ENCODE data around the gene EIF4A3.

EIF4A3 gene

GRCh38 chr17:80100035-80100323 lies 46.9 kb downstream of the EIF4A3 start:
- H3K4me3 ChIP-seq (IDR thresholded peaks at IDR 0.05; ENCODE audit: insufficient read depth, low read depth, low read length), result no peak overlapping the region

GRCh38 chr17:80099291-80100034 lies 47.5 kb downstream of the EIF4A3 start:
- Histone ChIP-seq H2AFZ (ENCODE audit: low read depth) (no peak overlapping the region), H4K20me1 (ENCODE audit: insufficient read depth) (no peaks in the 10 kb centered on the region), H3K4me1 (ENCODE audit: low read depth, poor library complexity, severe bottlenecking) (peaks cover 17% of the 10 kb centered on the region), H3K27ac (no peak overlapping the region), H3K36me3 (ENCODE audit: insufficient read depth) (no peaks in the 10 kb centered on the region), H3K4me2 (no peak overlapping the region), H3K9ac (no peak overlapping the region), H3K4me3 (IDR thresholded peaks at IDR 0.05; ENCODE audit: insufficient read depth, low read depth, low read length) (no peak overlapping the region), H3K27me3 (ENCODE audit: insufficient read depth, low read depth) (peaks cover 29% of the 10 kb centered on the region), H3K79me2 (ENCODE audit: insufficient read depth, low read depth) (no peaks in the 10 kb centered on the region)
- no peak for TF ChIP-seq CTCF (conservative IDR thresholded peaks at IDR 0.05; ENCODE audit: low read depth, low read length)

More at GRCh38 chr17:80100035-80100323, 46.9 kb downstream of the EIF4A3 start:
- Histone ChIP-seq H3K9ac (no peak overlapping the region), H3K27me3 (ENCODE audit: insufficient read depth, low read depth) (peaks cover 29% of the 10 kb centered on the region), H3K36me3 (ENCODE audit: insufficient read depth) (no peaks in the 10 kb centered on the region), H2AFZ (ENCODE audit: low read depth) (no peak overlapping the region), H3K27ac (no peak overlapping the region), H4K20me1 (ENCODE audit: insufficient read depth) (no peaks in the 10 kb centered on the region), H3K4me1 (ENCODE audit: low read depth, poor library complexity, severe bottlenecking) (peaks cover 17% of the 10 kb centered on the region), H3K4me2 (no peak overlapping the region), H3K79me2 (ENCODE audit: insufficient read depth, low read depth) (no peaks in the 10 kb centered on the region)
- TF ChIP-seq CTCF (conservative IDR thresholded peaks at IDR 0.05; ENCODE audit: low read depth, low read length), result no peak

GRCh38 chr17:80097844-80098691 lies 48.9 kb downstream of the EIF4A3 start:
- Histone ChIP-seq H3K36me3 (ENCODE audit: insufficient read depth) (no peaks in the 10 kb centered on the region), H2AFZ (ENCODE audit: low read depth) (no peak overlapping the region), H3K9ac (no peak overlapping the region), H3K79me2 (ENCODE audit: insufficient read depth, low read depth) (no peaks in the 10 kb centered on the region), H3K27me3 (ENCODE audit: insufficient read depth, low read depth) (peaks cover 33% of the 10 kb centered on the region), H4K20me1 (ENCODE audit: insufficient read depth) (no peaks in the 10 kb centered on the region), H3K4me2 (no peak overlapping the region), H3K27ac (no peak overlapping the region), H3K4me3 (IDR thresholded peaks at IDR 0.05; ENCODE audit: insufficient read depth, low read depth, low read length) (no peak overlapping the region), H3K4me1 (ENCODE audit: low read depth, poor library complexity, severe bottlenecking) (peaks cover 17% of the 10 kb centered on the region)
- no peak for TF ChIP-seq CTCF (conservative IDR thresholded peaks at IDR 0.05; ENCODE audit: low read depth, low read length)

GRCh38 chr17:80097127-80097621 lies 49.8 kb downstream of the EIF4A3 start:
- Histone ChIP-seq H4K20me1 (ENCODE audit: insufficient read depth) (no peaks in the 10 kb centered on the region), H3K27me3 (ENCODE audit: insufficient read depth, low read depth) (peaks cover 33% of the 10 kb centered on the region), H3K9ac (no peak overlapping the region), H3K79me2 (ENCODE audit: insufficient read depth, low read depth) (no peaks in the 10 kb centered on the region), H3K36me3 (ENCODE audit: insufficient read depth) (no peaks in the 10 kb centered on the region), H3K27ac (no peak overlapping the region), H2AFZ (ENCODE audit: low read depth) (no peak overlapping the region), H3K4me1 (ENCODE audit: low read depth, poor library complexity, severe bottlenecking) (peaks cover 11% of the 10 kb centered on the region), H3K4me2 (no peak overlapping the region), H3K4me3 (IDR thresholded peaks at IDR 0.05; ENCODE audit: insufficient read depth, low read depth, low read length) (no peak overlapping the region)
- no peak for TF ChIP-seq CTCF (conservative IDR thresholded peaks at IDR 0.05; ENCODE audit: low read depth, low read length)

Data from KMS-11 (cell line).